ENCODE measurements around the gene VAMP2. TPM values are rescaled to one million over a fixed set of nuclear protein-coding genes. Genes with fewer than 3 reads are reported as not detected.

VAMP2 gene
- total RNA-seq, 4 donors from 2014 or later: 20.9 to 49.4 (median 30.1) TPM

- Histone ChIP-seq H3K4me1 (peaks cover 17 to 26% (median 21%) of the 10 kb centered on the region in 4 donors), H3K27ac (peak overlapping the region; percentile 95 to 96 (median 96)), H3K4me3 (peak overlapping the region; percentile 45 to 75 (median 60)), H3K36me3 (no peaks in the 10 kb centered on the region), H3K27me3 (no peaks in the 10 kb centered on the region), H3K9me3 (no peaks in the 10 kb centered on the region)
- WGBS, 2 donors (ENCODE audit: low coverage in 1 of 2): 0% methylated on average over 3 to 42 of the region's 44 CpGs
- in situ Hi-C loops (cut with MboI; ENCODE audit: low pct_ligation_motif_present in 1 of 4, low pct_unique_long_range_greater_than_20kb in 1 of 4, low sequenced_read_pairs in 3 of 4) (no loop called here), intact Hi-C loops (cut with DNase I; ENCODE audit: low total_unique reads) (loop anchor here (2.0 to 10.0 kb wide), 2 partner anchors 37 to 61 kb away; partner anchors contain the start of gene HES7)
- DNase-seq: peak; percentile 94
- TF ChIP-seq POLR2A (IDR thresholded peaks at IDR 0.05): peak; percentile 80
- peak; percentile 59 to 77 (median 65) for TF ChIP-seq POLR2AphosphoS5 (IDR thresholded peaks at IDR 0.05)
- TF ChIP-seq, protein P1, sequence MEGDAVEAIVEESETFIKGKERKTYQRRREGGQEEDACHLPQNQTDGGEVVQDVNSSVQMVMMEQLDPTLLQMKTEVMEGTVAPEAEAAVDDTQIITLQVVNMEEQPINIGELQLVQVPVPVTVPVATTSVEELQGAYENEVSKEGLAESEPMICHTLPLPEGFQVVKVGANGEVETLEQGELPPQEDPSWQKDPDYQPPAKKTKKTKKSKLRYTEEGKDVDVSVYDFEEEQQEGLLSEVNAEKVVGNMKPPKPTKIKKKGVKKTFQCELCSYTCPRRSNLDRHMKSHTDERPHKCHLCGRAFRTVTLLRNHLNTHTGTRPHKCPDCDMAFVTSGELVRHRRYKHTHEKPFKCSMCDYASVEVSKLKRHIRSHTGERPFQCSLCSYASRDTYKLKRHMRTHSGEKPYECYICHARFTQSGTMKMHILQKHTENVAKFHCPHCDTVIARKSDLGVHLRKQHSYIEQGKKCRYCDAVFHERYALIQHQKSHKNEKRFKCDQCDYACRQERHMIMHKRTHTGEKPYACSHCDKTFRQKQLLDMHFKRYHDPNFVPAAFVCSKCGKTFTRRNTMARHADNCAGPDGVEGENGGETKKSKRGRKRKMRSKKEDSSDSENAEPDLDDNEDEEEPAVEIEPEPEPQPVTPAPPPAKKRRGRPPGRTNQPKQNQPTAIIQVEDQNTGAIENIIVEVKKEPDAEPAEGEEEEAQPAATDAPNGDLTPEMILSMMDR (IDR thresholded peaks at IDR 0.05): no peak
These were observed 23.1 kb upstream of the VAMP2 start for GRCh38 chr17:8185582-8186445.

DNA sequence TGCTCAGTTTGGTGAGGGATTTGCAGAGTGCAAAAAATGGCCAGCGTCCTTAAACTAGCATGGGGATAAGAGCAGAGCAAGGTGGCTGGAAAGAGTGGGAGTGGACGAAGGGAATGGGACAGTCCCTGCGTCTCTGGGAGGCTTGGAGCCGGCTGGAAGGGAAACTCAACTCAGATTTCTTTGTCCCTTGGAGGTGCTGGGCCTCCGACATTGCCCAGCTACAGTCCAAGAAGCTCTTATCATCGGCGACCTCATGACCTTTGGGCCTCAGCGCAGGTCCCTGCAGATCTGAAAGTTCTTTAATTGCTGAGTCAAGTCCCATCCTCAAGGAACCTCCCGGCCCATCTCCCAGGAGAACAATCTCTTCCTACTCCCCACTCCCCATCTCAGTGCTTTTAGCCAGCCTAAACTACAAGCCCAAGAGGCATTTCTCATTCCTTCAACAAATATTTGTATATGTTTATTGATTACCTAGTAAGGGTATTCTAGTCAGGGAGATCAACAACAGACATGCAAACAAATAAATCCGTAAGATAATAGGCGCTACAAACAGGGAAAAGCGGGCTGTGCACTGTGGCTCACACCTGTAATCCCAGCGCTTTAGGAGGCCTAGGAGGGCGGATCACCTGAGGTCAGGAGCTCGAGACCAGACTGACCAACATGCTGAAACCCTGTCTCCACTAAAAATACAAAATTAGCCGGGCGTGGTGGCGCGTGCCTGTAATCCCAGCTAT, 14.4 kb upstream of the VAMP2 start:
- intact Hi-C loops (cut with DNase I; ENCODE audit: low total_unique reads) (no loop called here), in situ Hi-C loops (cut with MboI; ENCODE audit: low pct_ligation_motif_present in 1 of 4, low pct_unique_long_range_greater_than_20kb in 1 of 4, low sequenced_read_pairs in 3 of 4) (no loop called here)
- H3K4me3 ChIP-seq: peak overlapping the region in 3 of 4 donors; percentile 47 to 78 (median 52)
- TF ChIP-seq EP300 (IDR thresholded peaks at IDR 0.05; ENCODE audit: low read depth): no peak
- TF ChIP-seq, protein P1 (IDR thresholded peaks at IDR 0.05): no peak
- TF ChIP-seq POLR2AphosphoS5 (IDR thresholded peaks at IDR 0.05): no peak
- TF ChIP-seq POLR2A (IDR thresholded peaks at IDR 0.05): no peak
- H3K36me3 ChIP-seq: no peaks in the 10 kb centered on the region
- peaks cover 22 to 35% (median 27%) of the 10 kb centered on the region in 4 donors for H3K4me1 ChIP-seq
- no peak for DNase-seq
- WGBS, 2 donors (ENCODE audit: low coverage in 1 of 2): 75 to 100% methylated on average over 10 to 19 of the region's 19 CpGs
- peak overlapping the region; percentile 85 to 87 (median 86) for H3K27ac ChIP-seq
- no peaks in the 10 kb centered on the region for H3K27me3 ChIP-seq
- H3K9me3 ChIP-seq: no peaks in the 10 kb centered on the region

GRCh38 chr17:8176197-8176940, 13.6 kb upstream of the VAMP2 start, which contains the start of gene TMEM107:
Gene TMEM107 (minus strand): TSS chr17:8176380. CDS start chr17:8176286, 94 bp downstream.
- Histone ChIP-seq H3K36me3 (no peaks in the 10 kb centered on the region), H3K27me3 (no peaks in the 10 kb centered on the region), H3K4me3 (peak within 1 kb of the TSS; percentile 45 to 78 (median 50)), H3K4me1 (peaks cover 22 to 35% (median 27%) of the 10 kb centered on the region in 4 donors), H3K9me3 (no peaks in the 10 kb centered on the region), H3K27ac (peak within 1 kb of the TSS; percentile 85 to 87 (median 86))
- peak; percentile 93 for DNase-seq
- in situ Hi-C loops (cut with MboI; ENCODE audit: low pct_ligation_motif_present in 1 of 4, low pct_unique_long_range_greater_than_20kb in 1 of 4, low sequenced_read_pairs in 3 of 4) (no loop called here), intact Hi-C loops (cut with DNase I; ENCODE audit: low total_unique reads) (no loop called here)
- 2% methylated on average over 42 of the region's 56 CpGs; no CpG with 5 or more reads in 1 of the 2 donors for WGBS, 2 donors (ENCODE audit: low coverage in 1 of 2)
- TF ChIP-seq, protein P1 (IDR thresholded peaks at IDR 0.05): no peak
- TF ChIP-seq POLR2A (IDR thresholded peaks at IDR 0.05) (peak; percentile 52), EP300 (IDR thresholded peaks at IDR 0.05; ENCODE audit: low read depth) (no peak), POLR2AphosphoS5 (IDR thresholded peaks at IDR 0.05) (peak; percentile 44 to 66 (median 64))

All from transverse colon (tissue), 4 donors.